ENCODE measurements around the gene P3H2. TPM values are rescaled to one million over a fixed set of nuclear protein-coding genes. Genes with fewer than 3 reads are reported as not detected.
"Not testable (repeated sequence)": the region's sequence is repeated elsewhere in the genome, so short reads cannot be mapped to it uniquely, and the experiment has no call there.

P3H2 gene
- total RNA-seq, 4 donors from 2014 or later = 4.2 to 20.2 (median 5.7) TPM

- H3K4me1 ChIP-seq = no peaks in the 10 kb centered on the region
- 89 to 90% methylated on average over 4 of the region's 4 CpGs for WGBS, 2 donors
- no peaks in the 10 kb centered on the region for H3K27me3 ChIP-seq
These were observed 46.3 kb upstream of the P3H2 start for GRCh38 chr3:190166948-190167347.

DNA sequence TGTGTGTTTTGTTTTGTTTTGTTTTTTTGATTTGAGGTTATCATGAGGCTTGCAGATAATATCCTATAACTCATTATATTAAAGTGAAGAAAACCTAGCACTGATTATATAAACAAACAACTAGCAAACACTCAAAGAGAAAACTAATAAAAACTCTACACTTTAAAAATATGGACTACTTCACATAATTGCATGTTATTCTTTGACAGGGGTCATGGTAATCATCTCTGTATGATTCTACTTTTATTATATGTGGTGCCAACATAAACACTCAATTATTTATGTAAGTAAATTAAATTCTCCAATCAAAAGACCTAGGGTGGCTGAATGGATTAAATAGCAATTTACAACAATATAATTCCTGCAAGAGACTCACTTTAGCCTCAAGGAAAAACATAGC is 44.6 kb upstream of the P3H2 start:
- Histone ChIP-seq H3K9me3 (no peaks in the 10 kb centered on the region), H3K27me3 (no peaks in the 10 kb centered on the region), H3K36me3 (no peaks in the 10 kb centered on the region), H3K4me3 (replicated peaks in 1 of 3) (no peak overlapping the region), H3K27ac (no peak overlapping the region), H3K4me1 (no peaks in the 10 kb centered on the region)
- intact Hi-C loops (cut with DNase I) = no loop called here
- DNase-seq = no peak
- TF ChIP-seq CTCF (IDR thresholded peaks at IDR 0.05) = no peak
- TF ChIP-seq POLR2A (IDR thresholded peaks at IDR 0.05) = no peak

More at GRCh38 chr3:190166948-190167347, 46.3 kb upstream of the P3H2 start:
- Histone ChIP-seq H3K27ac (no peak overlapping the region), H3K4me3 (replicated peaks in 1 of 3) (no peak overlapping the region), H3K9me3 (no peaks in the 10 kb centered on the region), H3K36me3 (no peaks in the 10 kb centered on the region)
- TF ChIP-seq CTCF (IDR thresholded peaks at IDR 0.05) (no peak), POLR2A (IDR thresholded peaks at IDR 0.05) (no peak)
- DNase-seq = no peak
- intact Hi-C loops (cut with DNase I) = no loop called here

GRCh38 chr3:190162013-190162412 is 41.3 kb upstream of the P3H2 start:
- H3K4me1 ChIP-seq; H3K36me3 ChIP-seq; H3K27me3 ChIP-seq; H3K4me3 ChIP-seq (replicated peaks in 1 of 3); H3K9me3 ChIP-seq; H3K27ac ChIP-seq; DNase-seq; intact Hi-C loops (cut with DNase I): not testable (repeated sequence)
- 86 to 91% methylated on average over 9 of the region's 9 CpGs for WGBS, 2 donors

DNA sequence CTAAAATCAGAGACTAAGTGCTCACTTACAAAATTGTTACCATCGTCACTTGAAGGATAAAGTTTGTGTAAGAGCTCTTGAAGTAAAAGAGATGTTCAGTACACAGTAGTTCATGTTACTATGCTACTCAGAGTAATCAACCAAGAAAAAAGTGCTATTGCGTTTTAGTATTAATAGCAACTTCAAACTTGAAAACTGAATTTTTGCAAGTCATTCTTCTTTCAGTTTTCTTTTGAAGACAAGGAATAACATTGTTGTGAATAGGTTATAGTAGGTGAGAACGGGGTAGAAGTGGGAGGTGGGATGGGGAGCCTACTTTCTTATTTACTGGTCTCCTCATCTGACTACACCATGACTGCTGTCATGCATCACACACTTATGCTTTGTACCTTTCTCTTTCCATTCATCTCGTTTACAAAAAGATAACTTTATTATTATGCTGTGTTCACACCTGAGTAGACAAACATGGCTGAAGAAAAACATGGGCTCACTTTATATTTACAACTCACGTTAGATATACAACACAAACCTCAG is 39.3 kb upstream of the P3H2 start:
- TF ChIP-seq POLR2A (IDR thresholded peaks at IDR 0.05) (no peak), CTCF (IDR thresholded peaks at IDR 0.05) (no peak)
- H3K36me3 ChIP-seq = no peaks in the 10 kb centered on the region

DNA sequence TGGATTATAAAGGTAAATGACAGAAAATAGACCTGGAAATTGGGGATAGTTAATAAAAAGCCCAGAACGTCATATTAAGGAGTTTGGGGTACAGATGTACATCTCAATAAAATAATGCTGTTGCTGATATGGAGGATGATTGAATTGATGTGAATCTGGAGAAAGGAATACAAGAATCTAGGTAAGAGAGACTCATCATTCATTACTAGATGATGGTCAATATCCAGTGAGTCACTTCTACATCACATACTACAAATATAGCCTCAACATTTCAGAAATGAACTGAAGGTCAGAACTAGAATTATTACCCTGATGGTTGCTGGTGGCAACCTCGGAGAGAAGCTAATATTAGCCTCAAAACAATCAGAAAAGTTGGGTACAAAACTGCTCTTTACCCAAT is 37.6 kb upstream of the P3H2 start:
- no peak for TF ChIP-seq POLR2A (IDR thresholded peaks at IDR 0.05)
- TF ChIP-seq CTCF (IDR thresholded peaks at IDR 0.05) = no peak
- intact Hi-C loops (cut with DNase I) = no loop called here
- Histone ChIP-seq H3K36me3 (no peaks in the 10 kb centered on the region), H3K4me1 (no peaks in the 10 kb centered on the region), H3K27me3 (peaks cover 6% of the 10 kb centered on the region), H3K4me3 (replicated peaks in 1 of 3) (no peak overlapping the region), H3K9me3 (no peaks in the 10 kb centered on the region), H3K27ac (no peak overlapping the region)
- DNase-seq = no peak
- WGBS, 2 donors = 44 to 61% methylated on average over 2 of the region's 2 CpGs

More for the DNA sequence above, 39.3 kb upstream of the P3H2 start:
- no peaks in the 10 kb centered on the region for H3K9me3 ChIP-seq
- no peaks in the 10 kb centered on the region for H3K27me3 ChIP-seq
- H3K27ac ChIP-seq = no peak overlapping the region
- H3K4me3 ChIP-seq (replicated peaks in 1 of 3) = no peak overlapping the region
- DNase-seq = no peak
- 74 to 75% methylated on average over 5 of the region's 5 CpGs for WGBS, 2 donors
- no peaks in the 10 kb centered on the region for H3K4me1 ChIP-seq
- intact Hi-C loops (cut with DNase I) = no loop called here

GRCh38 chr3:190155752-190156151 is 35.1 kb upstream of the P3H2 start:
- H3K27me3 ChIP-seq = peaks cover 6% of the 10 kb centered on the region
- intact Hi-C loops (cut with DNase I) = no loop called here
- DNase-seq = no peak
- no peak overlapping the region for H3K4me3 ChIP-seq (replicated peaks in 1 of 3)
- H3K4me1 ChIP-seq = peaks cover 3 to 8% of the 10 kb centered on the region in 2 donors
- 45 to 74% methylated on average over 4 of the region's 4 CpGs for WGBS, 2 donors
- H3K27ac ChIP-seq = no peak overlapping the region
- no peaks in the 10 kb centered on the region for H3K36me3 ChIP-seq
- TF ChIP-seq CTCF (IDR thresholded peaks at IDR 0.05) = no peak
- TF ChIP-seq POLR2A (IDR thresholded peaks at IDR 0.05) = no peak
- H3K9me3 ChIP-seq = no peaks in the 10 kb centered on the region

Measured in thyroid gland (tissue), 4 donors.